GM12891 (cell line): ENCODE measurements around the gene TM7SF3.

ENCODE experiments used
- POLR2A ChIP-seq: IDR thresholded peaks from 2 replicates; pipeline ENCODE4 v1.6.1; 2011; ENCODE audit warnings: low read depth, low read length, control low read depth
- POLR2AphosphoS5 ChIP-seq: IDR thresholded peaks from 2 replicates; pipeline ENCODE4 v1.6.1; 2011; ENCODE audit warnings: low read depth, low read length, control low read depth
- TAF1 ChIP-seq: IDR thresholded peaks from 2 replicates; pipeline ENCODE4 v1.6.1; 2011; ENCODE audit warnings: low read depth, low read length, control low read depth

GRCh38 chr12:26966842-26967241, 47.3 kb downstream of the TM7SF3 start:
- no peak for TF ChIP-seq POLR2AphosphoS5
- no peak for TF ChIP-seq TAF1
- no peak for TF ChIP-seq POLR2A
